ENCODE data around the gene SEC24D. TPM values are rescaled to one million over a fixed set of nuclear protein-coding genes. Genes with fewer than 3 reads are reported as not detected.

Gene SEC24D
- total RNA-seq, 1 experiment from 2014 or later: 61.5 TPM

GRCh38 chr4:118753685-118754084 lies 82.2 kb downstream of the SEC24D start:
- WGBS (ENCODE audit: extremely low coverage, insufficient read length, low lambda C conversion rate): no CpG with 5 or more reads among the region's 1 CpG
- no peak overlapping the region for H3K9ac ChIP-seq (ENCODE audit: extremely low read depth, insufficient read length, low read length)
- no peak overlapping the region for H3K4me3 Mint-ChIP-seq
- peaks cover 10 to 23% (median 15%) of the 10 kb centered on the region in 3 experiments; a peak in 6 of 7 replicates for H3K36me3 Mint-ChIP-seq (ENCODE audit: insufficient read depth in 1 of 3, low read depth in 3 of 3)
- H4K8ac ChIP-seq (replicated peaks; ENCODE audit: insufficient read length, low read depth, low read length): no peak overlapping the region
- no peak overlapping the region for H2BK5ac ChIP-seq (ENCODE audit: insufficient read length, low read length)
- no peak overlapping the region for H3K56ac ChIP-seq (ENCODE audit: insufficient read length, low read depth, low read length)
- H2BK15ac ChIP-seq (ENCODE audit: low read depth, low read length): no peak overlapping the region
- no peaks in the 10 kb centered on the region for H3K9me3 Mint-ChIP-seq
- H3K27me3 Mint-ChIP-seq (ENCODE audit: low read depth): no peaks in the 10 kb centered on the region
- no peaks in the 10 kb centered on the region for H3K79me1 ChIP-seq (ENCODE audit: insufficient read depth, low read depth, low read length, poor library complexity, severe bottlenecking)
- H2AFZ ChIP-seq (ENCODE audit: low read length): no peak overlapping the region
- no peak overlapping the region for H3K18ac ChIP-seq (ENCODE audit: insufficient read length, low read depth, low read length)
- no peak overlapping the region for H2BK20ac ChIP-seq (ENCODE audit: low read depth, low read length, poor library complexity, severe bottlenecking)
- no peak overlapping the region for H2BK12ac ChIP-seq (ENCODE audit: insufficient read length, low read depth, low read length)
- no peak overlapping the region for H3T11ph ChIP-seq (ENCODE audit: low read length)
- no peak overlapping the region for H3K27ac ChIP-seq (ENCODE audit: insufficient read length, low read depth, low read length)
- H3K4ac ChIP-seq (ENCODE audit: low read depth, low read length): no peak overlapping the region
- H3K4me1 ChIP-seq (ENCODE audit: insufficient read depth, low read length): no peaks in the 10 kb centered on the region
- H4K20me1 ChIP-seq (ENCODE audit: control insufficient read depth, insufficient read depth, insufficient read length): no peaks in the 10 kb centered on the region
- no peak for DNase-seq
- no peak overlapping the region for H2AK5ac ChIP-seq (ENCODE audit: insufficient read length, low read length)
- no peak overlapping the region for H3K4me2 ChIP-seq (ENCODE audit: insufficient read depth, insufficient read length, low read length)
- no peak for TF ChIP-seq CTCF (conservative IDR thresholded peaks at IDR 0.05)
- no peaks in the 10 kb centered on the region; the same call in 1 of the 2 replicates for H3K79me2 ChIP-seq (ENCODE audit: insufficient read depth, low read length)
- no peak overlapping the region for H2BK120ac ChIP-seq (ENCODE audit: low read depth, low read length, poor library complexity, severe bottlenecking)
- H3K4me1 Mint-ChIP-seq: peaks cover 13 to 15% of the 10 kb centered on the region in 2 experiments
- H3K23ac ChIP-seq (ENCODE audit: insufficient read length, low read depth, low read length): no peak overlapping the region
- H3K27ac Mint-ChIP-seq: no peak overlapping the region; a peak in 1 of 7 replicates
- H4K5ac ChIP-seq (ENCODE audit: insufficient read length, low read depth, low read length): no peak overlapping the region
- no peaks in the 10 kb centered on the region for H3K9me3 ChIP-seq (ENCODE audit: control insufficient read depth, low read depth, low read length)
- no peaks in the 10 kb centered on the region for H3K27me3 ChIP-seq (ENCODE audit: insufficient read depth, low read length)
- H3K14ac ChIP-seq (ENCODE audit: insufficient read depth, low read length): no peak overlapping the region
- H3K23me2 ChIP-seq (ENCODE audit: insufficient read length, low read depth, low read length, poor library complexity, severe bottlenecking): no peaks in the 10 kb centered on the region
- no peak overlapping the region for H4K91ac ChIP-seq (ENCODE audit: insufficient read length, low read depth, low read length)
